GM23338 (cell line): ENCODE data around the gene ERC2. TPM values are rescaled to one million over a fixed set of nuclear protein-coding genes. Genes with fewer than 3 reads are reported as not detected.

Experiments
- ATAC-seq: fragments of 200-7000 bp; cut with Tn5 transposase; 3 replicates; pipeline ENCODE4 v1.9.1; 2020
- DNase-seq: peaks from one replicate; pipeline ENCODE4 v3.0.0-alpha.2; 2015; ENCODE audit warnings: low spot score
- H2AFZ ChIP-seq: fragments of 200-600 bp; sonication (generic); 2 replicates; pipeline ENCODE4 v1.8.0; 2016; ENCODE audit warnings: antibody characterized with exemption, mild to moderate bottlenecking, moderate library complexity
- H3F3A ChIP-seq: fragments of 200-600 bp; sonication (generic); replicated peaks from 2 replicates; pipeline ENCODE4 v1.8.0; 2017; ENCODE audit warnings: antibody characterized with exemption, mixed run types, low read depth
- H3K27ac ChIP-seq: fragments of 200-600 bp; sonication (generic); 2 replicates; pipeline ENCODE4 v1.6.1; 2016; ENCODE audit warnings: low read depth
- H3K27me3 ChIP-seq: fragments of 200-600 bp; sonication (generic); 2 replicates; pipeline ENCODE4 v1.8.0; 2016; ENCODE audit warnings: mild to moderate bottlenecking, mixed run types, moderate library complexity; ENCODE audit not compliant: insufficient read depth
- H3K36me3 ChIP-seq: fragments of 200-600 bp; sonication (generic); 2 replicates; pipeline ENCODE4 v1.8.0; 2016; ENCODE audit warnings: mild to moderate bottlenecking; ENCODE audit not compliant: insufficient read depth
- H3K4me1 ChIP-seq: fragments of 200-600 bp; sonication (generic); 2 replicates; pipeline ENCODE4 v1.8.0; 2016; ENCODE audit warnings: mild to moderate bottlenecking, moderate library complexity; ENCODE audit not compliant: insufficient read depth
- H3K4me2 ChIP-seq: fragments of 200-600 bp; sonication (generic); 2 replicates; pipeline ENCODE4 v1.7.1; 2017; ENCODE audit warnings: mixed run types
- H3K4me3 ChIP-seq: fragments of 200-600 bp; sonication (generic); 2 replicates; pipeline ENCODE4 v1.6.1; 2016; ENCODE audit warnings: mixed run types
- H3K79me2 ChIP-seq: fragments of 200-600 bp; sonication (generic); replicated peaks from 2 replicates; pipeline ENCODE4 v1.8.0; 2017; ENCODE audit warnings: mild to moderate bottlenecking; ENCODE audit not compliant: insufficient read depth
- H3K9me2 ChIP-seq: fragments of 200-600 bp; sonication (generic); 2 replicates; pipeline ENCODE4 v1.8.0; 2017; ENCODE audit not compliant: insufficient read depth
- H4K20me1 ChIP-seq: fragments of 200-600 bp; sonication (generic); replicated peaks from 2 replicates; pipeline ENCODE4 v1.8.0; 2017; ENCODE audit warnings: mild to moderate bottlenecking; ENCODE audit not compliant: insufficient read depth
- H3K27ac Mint-ChIP-seq: 2 replicates; pipeline ENCODE4 v1.8.0; 2020; ENCODE audit warnings: inconsistent platforms, mild to moderate bottlenecking, moderate library complexity, mixed read lengths
- H3K27me3 Mint-ChIP-seq: 3 replicates; pipeline ENCODE4 v1.8.0; 2022; ENCODE audit warnings: low read depth, mild to moderate bottlenecking, moderate library complexity, mixed read lengths, inconsistent platforms; ENCODE audit not compliant: insufficient read depth, poor library complexity
- H3K36me3 Mint-ChIP-seq: 3 replicates; pipeline ENCODE4 v1.8.0; 2021; ENCODE audit warnings: low read depth, mild to moderate bottlenecking, inconsistent platforms, moderate library complexity, mixed read lengths
- H3K4me1 Mint-ChIP-seq: 3 replicates; pipeline ENCODE4 v1.8.0; 2020; ENCODE audit warnings: mild to moderate bottlenecking, inconsistent platforms, mixed read lengths
- H3K4me3 Mint-ChIP-seq: 3 replicates; pipeline ENCODE4 v1.8.0; 2021; ENCODE audit warnings: moderate library complexity, mild to moderate bottlenecking, inconsistent platforms, mixed read lengths
- H3K9me3 Mint-ChIP-seq: 3 replicates; pipeline ENCODE4 v1.8.0; 2020; ENCODE audit warnings: moderate library complexity, mild to moderate bottlenecking, inconsistent platforms, mixed read lengths
- EZH2 ChIP-seq: fragments of 200-600 bp; sonication (generic); IDR thresholded peaks from one replicate; pipeline ENCODE4 v1.8.0; 2017; ENCODE audit warnings: antibody characterized with exemption, mild to moderate bottlenecking, low read depth; ENCODE audit not compliant: unreplicated experiment
- NANOG ChIP-seq: IDR thresholded peaks from 2 replicates; pipeline ENCODE4 v1.6.1; 2016; ENCODE audit warnings: antibody characterized with exemption, borderline replicate concordance
- POLR2AphosphoS5 ChIP-seq: IDR thresholded peaks from 2 replicates; pipeline ENCODE4 v1.6.1; 2016; ENCODE audit warnings: antibody characterized with exemption, low read depth
- STAT1 ChIP-seq: IDR thresholded peaks from one replicate; pipeline ENCODE4 v1.6.1; 2016; ENCODE audit warnings: antibody characterized with exemption; ENCODE audit not compliant: unreplicated experiment
- ZNF114 ChIP-seq: fragments of 250-450 bp; sonication (Bioruptor Pico); IDR thresholded peaks from 2 replicates; pipeline ENCODE4 v1.5.0; 2020; ENCODE audit warnings: mild to moderate bottlenecking, moderate library complexity
- ZNF331 ChIP-seq: fragments of 250-450 bp; sonication (Bioruptor Pico); IDR thresholded peaks from 2 replicates; pipeline ENCODE4 v1.5.0; 2020; ENCODE audit warnings: low read depth, mild to moderate bottlenecking, moderate library complexity
- polyA plus RNA-seq: library from polyadenylated mRNA; unstranded; fragments of >200 nt; fragmentation: Nextera tagmentation; extraction: Ambion mirVana; gene quantifications from 2 replicates; pipeline ENCODE4 v1.2.1, GENCODE V29; 2016
- total RNA-seq: library from RNA; depleted of rRNA; stranded (reverse); fragments of >200 nt; shearing (Covaris generic); gene quantifications from 2 replicates; pipeline ENCODE4 v1.2.3, GENCODE V29; 2014
- TF ChIP-seq, protein P1 (sequence below): IDR thresholded peaks from one replicate; pipeline ENCODE4 v1.6.1; 2018; ENCODE audit warnings: antibody characterized with exemption; ENCODE audit not compliant: unreplicated experiment

ERC2 gene
- total and polyA plus RNA-seq, 2 experiments from 2014 or later = 11.8 to 13.7 TPM

DNA sequence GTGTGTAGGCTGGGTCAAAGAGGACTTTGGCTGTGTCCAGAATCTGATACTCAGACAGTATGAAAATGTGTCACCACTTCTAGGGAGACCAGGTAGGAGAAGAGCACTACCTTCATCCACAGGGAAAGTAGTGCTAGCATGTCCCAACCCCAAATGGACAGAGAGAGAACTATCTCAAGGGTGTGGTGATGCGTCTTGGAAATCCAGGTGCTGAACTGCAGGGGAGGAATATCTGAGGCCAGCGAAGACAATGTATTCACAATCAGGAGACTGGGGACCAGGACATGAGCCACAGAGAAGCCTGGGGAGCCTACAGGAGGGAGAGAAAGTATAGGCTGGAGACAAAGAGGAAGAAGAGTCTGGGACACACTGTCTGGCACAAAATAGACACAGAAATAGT, 829.1 kb downstream of the ERC2 start:
- H3K27ac Mint-ChIP-seq = no peak overlapping the region
- peaks cover 15% of the 10 kb centered on the region for H3K4me1 ChIP-seq

DNA sequence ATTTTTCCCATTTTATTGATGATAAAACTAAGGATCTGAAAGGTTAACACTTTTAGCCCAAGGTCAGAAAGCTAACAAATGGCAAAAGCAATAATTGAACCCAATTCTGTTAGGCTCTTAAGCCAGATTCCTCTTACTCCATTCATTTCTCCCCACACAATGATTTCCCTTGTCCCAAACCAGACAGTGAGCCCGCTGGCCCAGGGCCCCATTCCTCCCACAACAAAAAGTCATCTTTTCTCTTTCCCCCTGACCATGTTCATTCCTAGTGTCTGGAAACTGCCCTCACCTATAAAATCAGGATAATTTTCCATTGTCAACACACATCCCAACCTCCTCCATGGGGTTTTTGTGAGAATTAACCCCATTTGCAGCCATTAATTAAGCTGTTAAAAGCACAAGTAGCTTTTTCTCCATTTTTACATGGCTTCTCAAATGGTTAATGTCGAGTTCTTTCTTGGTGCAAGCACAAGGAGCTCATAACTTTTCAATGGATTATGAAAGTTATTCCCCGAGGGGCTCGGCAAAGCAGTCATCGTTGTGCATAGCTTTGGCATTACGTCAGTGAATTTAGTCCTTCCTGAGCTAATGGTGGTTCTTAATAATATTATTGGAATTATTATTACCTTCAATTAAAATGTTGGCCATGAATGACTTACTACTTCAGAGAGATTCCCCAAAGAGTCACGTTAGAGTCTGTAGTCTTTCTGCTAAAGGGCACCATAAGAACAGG, 830.2 kb downstream of the ERC2 start:
- no peak overlapping the region for H3K4me3 ChIP-seq
- Mint-ChIP-seq H3K4me1 (peaks cover 19% of the 10 kb centered on the region), H3K4me3 (no peak overlapping the region), H3K36me3 (no peaks in the 10 kb centered on the region), H3K9me3 (no peaks in the 10 kb centered on the region), H3K27ac (no peak overlapping the region), H3K27me3 (peaks cover 2% of the 10 kb centered on the region)
- H3K27ac ChIP-seq = no peak overlapping the region
- no peak overlapping the region for H2AFZ ChIP-seq
- no peaks in the 10 kb centered on the region for H3F3A ChIP-seq
- H3K4me2 ChIP-seq = no peak overlapping the region
- H3K36me3 ChIP-seq = no peaks in the 10 kb centered on the region
- H3K79me2 ChIP-seq = no peaks in the 10 kb centered on the region
- TF ChIP-seq NANOG = no peak
- TF ChIP-seq STAT1 = no peak
- TF ChIP-seq, protein P1, sequence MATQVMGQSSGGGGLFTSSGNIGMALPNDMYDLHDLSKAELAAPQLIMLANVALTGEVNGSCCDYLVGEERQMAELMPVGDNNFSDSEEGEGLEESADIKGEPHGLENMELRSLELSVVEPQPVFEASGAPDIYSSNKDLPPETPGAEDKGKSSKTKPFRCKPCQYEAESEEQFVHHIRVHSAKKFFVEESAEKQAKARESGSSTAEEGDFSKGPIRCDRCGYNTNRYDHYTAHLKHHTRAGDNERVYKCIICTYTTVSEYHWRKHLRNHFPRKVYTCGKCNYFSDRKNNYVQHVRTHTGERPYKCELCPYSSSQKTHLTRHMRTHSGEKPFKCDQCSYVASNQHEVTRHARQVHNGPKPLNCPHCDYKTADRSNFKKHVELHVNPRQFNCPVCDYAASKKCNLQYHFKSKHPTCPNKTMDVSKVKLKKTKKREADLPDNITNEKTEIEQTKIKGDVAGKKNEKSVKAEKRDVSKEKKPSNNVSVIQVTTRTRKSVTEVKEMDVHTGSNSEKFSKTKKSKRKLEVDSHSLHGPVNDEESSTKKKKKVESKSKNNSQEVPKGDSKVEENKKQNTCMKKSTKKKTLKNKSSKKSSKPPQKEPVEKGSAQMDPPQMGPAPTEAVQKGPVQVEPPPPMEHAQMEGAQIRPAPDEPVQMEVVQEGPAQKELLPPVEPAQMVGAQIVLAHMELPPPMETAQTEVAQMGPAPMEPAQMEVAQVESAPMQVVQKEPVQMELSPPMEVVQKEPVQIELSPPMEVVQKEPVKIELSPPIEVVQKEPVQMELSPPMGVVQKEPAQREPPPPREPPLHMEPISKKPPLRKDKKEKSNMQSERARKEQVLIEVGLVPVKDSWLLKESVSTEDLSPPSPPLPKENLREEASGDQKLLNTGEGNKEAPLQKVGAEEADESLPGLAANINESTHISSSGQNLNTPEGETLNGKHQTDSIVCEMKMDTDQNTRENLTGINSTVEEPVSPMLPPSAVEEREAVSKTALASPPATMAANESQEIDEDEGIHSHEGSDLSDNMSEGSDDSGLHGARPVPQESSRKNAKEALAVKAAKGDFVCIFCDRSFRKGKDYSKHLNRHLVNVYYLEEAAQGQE = no peak
- no peak for ATAC-seq
- peaks cover 13% of the 10 kb centered on the region; the same call in 1 of the 2 replicates for H3K9me2 ChIP-seq
- no peaks in the 10 kb centered on the region for H3K27me3 ChIP-seq
- peaks cover 15% of the 10 kb centered on the region for H3K4me1 ChIP-seq
- H4K20me1 ChIP-seq = no peaks in the 10 kb centered on the region
- DNase-seq = no peak

More for the DNA sequence above, 829.1 kb downstream of the ERC2 start:
- Histone ChIP-seq H3K4me2 (0 out of 2 replicates have a peak overlapping the region, but pooled peaks have one; percentile 8), H3K27me3 (no peaks in the 10 kb centered on the region), H3K79me2 (no peaks in the 10 kb centered on the region), H3K9me2 (peaks cover 13% of the 10 kb centered on the region; the same call in 1 of the 2 replicates), H3K36me3 (no peaks in the 10 kb centered on the region), H4K20me1 (no peaks in the 10 kb centered on the region), H2AFZ (no peak overlapping the region), H3K27ac (no peak overlapping the region), H3K4me3 (no peak overlapping the region), H3F3A (no peaks in the 10 kb centered on the region)
- Mint-ChIP-seq H3K4me3 (no peak overlapping the region), H3K9me3 (no peaks in the 10 kb centered on the region), H3K4me1 (peaks cover 19% of the 10 kb centered on the region), H3K27me3 (peaks cover 2% of the 10 kb centered on the region), H3K36me3 (no peaks in the 10 kb centered on the region)
- TF ChIP-seq POLR2AphosphoS5 = no peak
- TF ChIP-seq ZNF331 = no peak
- TF ChIP-seq, protein P1 = no peak
- TF ChIP-seq STAT1 = no peak
- no peak for TF ChIP-seq ZNF114 (CRISPR knock-in tag)
- TF ChIP-seq EZH2 = no peak
- DNase-seq (no peak), ATAC-seq (no peak)
